Measurements from ENCODE around the gene TNFRSF14.
A peak's percentile ranks its signal among the peaks of the same experiment; 100 is the strongest.
"Not testable (repeated sequence)": the region's sequence is repeated elsewhere in the genome, so short reads cannot be mapped to it uniquely, and the experiment has no call there.

The TNFRSF14 gene

GRCh38 chr1:2540816-2541492 is 15.2 kb upstream of the TNFRSF14 start:
- no peak for DNase-seq

- no peak for DNase-seq
Measured at GRCh38 chr1:2541619-2542245, 14.4 kb upstream of the TNFRSF14 start.

- DNase-seq: no peak
Measured at GRCh38 chr1:2542246-2542915, 13.8 kb upstream of the TNFRSF14 start.

DNA sequence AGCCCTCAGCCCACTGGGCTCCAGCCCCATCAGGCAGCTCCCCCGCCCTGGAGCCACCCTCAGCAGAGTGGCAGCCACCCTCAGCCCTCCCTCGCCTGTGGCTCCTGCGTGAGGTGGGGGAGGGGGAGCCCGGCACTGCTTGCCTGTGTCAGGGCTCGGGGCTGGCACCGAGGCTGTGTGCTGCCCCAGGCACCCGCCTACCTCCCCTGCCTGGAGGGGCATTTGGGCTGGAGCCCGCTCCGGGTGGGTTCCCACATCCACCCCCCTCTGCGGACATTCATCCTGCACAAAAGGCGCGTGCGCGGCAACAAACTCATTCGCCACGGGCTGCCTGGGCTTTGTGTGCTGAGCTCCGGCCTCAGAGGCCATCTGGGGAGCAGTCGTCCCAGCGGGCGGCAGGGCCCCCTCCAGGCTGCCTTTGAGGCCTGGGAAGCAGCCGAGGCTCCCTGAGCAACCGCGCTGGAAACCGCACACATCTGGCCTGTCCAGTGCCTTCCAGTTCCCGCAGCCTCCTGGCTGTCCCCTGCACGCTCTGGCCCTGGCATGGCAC is 12.6 kb upstream of the TNFRSF14 start:
- no peak for DNase-seq

DNA sequence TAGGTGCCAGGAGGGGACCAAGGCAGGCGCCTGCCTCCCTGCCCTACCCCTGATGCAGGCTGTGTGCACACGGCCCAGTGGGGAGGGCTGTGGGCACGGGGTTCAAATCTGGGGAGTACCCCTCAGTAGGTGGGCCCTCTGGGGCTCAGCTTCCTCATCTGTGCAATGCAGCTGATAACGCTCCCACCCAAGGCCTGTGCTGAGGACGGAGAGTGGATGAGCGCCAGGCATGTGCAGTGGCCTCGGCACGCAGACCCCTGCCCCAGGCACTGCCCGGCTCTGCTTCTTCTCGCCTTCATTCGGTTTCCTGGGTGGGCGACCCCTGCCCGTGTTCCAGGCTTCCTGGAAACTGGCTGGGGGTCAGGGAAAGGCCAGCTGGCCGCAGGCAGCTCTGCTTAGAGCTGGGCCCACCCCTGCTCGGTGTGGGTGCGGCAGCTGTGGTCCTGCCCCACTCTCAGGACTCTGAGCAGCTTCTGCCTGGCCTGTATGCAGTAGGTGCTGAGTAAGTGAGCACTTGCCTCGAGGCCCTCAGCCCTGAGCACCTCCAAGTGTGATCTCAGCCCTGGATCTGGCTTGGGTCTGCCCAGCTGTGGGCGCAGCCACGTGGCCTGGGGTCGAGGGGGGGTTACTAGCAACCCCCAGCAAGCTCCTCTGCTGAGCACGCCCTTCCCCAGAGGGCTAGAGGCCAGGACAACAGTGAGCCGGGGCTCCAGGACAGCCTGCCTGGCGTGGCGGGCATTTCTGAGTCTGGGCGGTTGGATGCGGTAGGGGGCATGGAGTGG is 11.9 kb upstream of the TNFRSF14 start:
- DNase-seq: peak; percentile 67

- no peak for DNase-seq
Measured at GRCh38 chr1:2544875-2545640, 11.1 kb upstream of the TNFRSF14 start.

DNA sequence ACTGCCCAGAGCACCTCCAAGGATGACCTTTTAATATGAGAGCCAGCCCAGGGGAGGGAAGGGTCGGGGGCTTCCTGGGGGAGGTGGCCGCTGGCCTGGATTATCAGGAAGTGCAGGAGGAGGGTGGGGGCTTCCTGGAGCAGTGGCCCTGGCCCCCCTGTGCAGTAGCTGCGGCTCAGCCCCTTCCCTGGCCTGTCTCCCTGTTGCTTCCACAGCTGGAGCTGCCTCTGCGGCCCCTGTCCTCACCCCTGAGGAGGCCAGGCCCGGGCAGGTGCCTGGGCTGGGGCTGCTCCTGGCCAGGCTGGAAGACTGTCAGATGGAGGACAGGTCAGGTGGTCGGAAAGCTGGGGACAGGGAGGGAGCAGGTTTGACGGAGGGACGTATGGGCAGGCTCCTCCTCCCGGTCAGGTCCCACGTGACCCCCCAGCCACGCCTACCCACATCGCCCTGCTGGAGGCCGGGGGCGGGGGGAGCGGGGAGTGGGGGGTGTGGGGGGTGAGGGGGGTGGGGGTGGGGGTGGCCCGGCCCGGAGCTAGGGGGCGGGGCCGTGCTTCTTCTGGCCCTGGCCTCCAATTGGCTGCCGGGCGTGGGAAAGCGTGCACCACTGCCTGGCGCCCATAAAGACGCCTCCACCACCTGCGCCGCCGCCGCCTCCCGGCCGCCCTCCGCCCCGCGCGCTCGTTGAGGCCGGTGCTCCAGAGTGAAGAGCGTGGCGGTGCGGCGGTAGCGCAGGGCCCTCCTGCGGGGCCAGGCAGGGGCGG is 10.2 kb upstream of the TNFRSF14 start:
- peak; percentile 85 for DNase-seq

DNA sequence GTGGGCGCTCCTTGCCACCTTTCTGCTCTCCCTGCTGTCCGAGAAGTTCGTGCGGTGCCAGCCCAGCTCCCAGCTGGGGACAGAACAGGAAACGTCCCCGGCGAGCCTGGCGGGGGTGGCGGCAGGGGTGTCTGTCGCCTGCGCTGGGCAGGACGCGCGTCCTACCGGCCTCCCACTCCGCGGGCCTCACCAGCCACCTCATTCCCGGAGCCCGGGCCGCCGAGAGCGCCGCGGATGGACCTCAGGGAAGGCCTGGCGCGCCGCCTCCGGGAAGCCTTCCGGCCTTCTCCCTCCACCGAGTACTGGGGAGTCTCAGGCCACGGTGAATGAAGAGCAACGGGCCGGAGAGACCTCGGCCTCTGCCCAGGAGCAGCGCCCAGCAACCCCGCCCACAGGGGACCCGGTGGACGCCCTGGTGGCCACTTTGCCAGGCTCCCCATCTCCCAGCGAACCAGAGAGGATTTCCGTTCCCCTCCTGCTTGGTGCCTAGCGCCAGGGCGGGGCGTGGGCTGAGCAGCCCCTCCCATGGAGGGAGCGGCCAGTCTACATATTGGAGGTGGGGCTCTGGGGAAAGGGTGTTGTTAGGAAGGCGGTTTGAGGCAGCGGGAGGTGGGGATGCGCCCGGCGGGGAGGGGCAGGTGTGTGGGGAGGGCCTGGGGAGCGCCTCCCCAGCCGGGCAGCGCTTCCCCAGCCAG is 9.5 kb upstream of the TNFRSF14 start:
- DNase-seq: peak; percentile 81

GRCh38 chr1:2547210-2548067 is 8.7 kb upstream of the TNFRSF14 start:
- no peak for DNase-seq

DNA sequence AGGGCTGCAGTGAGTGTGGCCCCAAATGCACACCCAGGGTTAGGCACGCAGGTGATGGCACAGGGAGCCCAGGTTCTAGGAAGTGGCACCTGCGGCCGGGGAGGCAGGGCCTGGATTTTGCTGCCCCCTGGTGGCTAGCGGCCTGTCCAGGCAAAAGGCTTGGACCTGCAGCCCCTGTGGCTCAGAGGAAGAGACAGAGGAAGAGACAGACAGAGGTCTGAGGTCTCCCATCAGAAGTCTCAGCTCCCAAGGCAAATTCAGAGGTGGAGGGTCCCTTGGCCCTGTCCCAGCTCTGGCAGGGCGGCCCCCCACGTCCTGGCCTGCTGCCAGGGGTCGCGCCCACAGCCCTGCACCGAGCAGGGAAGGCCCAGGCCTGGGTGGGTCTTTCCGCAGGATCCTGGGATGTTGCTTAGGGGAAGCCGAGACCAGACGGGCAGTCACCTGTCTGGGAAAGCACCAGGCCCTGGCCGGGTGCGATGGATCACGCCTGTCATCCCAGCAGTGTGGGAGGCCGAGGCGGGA is 8.0 kb upstream of the TNFRSF14 start:
- DNase-seq: peak; percentile 86

- not testable (repeated sequence) for DNase-seq
Measured at GRCh38 chr1:2549367-2550029, 6.7 kb upstream of the TNFRSF14 start.

DNA sequence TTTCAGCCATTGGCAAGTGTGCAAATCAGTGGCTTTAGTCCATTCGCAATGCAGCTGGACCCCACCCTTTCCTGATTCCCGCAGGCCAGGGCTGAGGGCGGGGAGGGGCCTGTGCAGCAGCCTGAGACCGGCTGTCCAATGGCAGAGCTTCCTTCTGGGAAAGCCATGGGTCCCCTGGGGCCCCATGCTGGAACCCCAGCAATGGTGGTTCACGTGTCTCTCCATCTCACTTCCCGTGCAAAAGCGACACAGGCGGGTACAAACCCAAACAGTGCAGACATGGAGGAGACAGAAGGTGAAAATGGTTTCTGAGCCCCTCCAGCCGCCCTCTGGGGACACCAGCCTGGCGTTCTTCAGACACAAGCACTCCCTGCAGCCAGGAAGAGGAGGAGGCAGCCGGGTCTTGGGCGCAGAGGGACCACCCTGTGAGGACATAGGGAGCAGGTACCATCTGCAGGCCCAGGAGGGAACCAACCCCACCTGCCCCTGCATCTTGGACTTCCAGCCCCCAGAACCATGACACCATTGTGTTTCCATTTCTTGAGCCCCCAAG is 5.8 kb upstream of the TNFRSF14 start:
- not testable (repeated sequence) for DNase-seq

- not testable (repeated sequence) for DNase-seq
Measured at GRCh38 chr1:2551544-2551943, 4.6 kb upstream of the TNFRSF14 start.

DNA sequence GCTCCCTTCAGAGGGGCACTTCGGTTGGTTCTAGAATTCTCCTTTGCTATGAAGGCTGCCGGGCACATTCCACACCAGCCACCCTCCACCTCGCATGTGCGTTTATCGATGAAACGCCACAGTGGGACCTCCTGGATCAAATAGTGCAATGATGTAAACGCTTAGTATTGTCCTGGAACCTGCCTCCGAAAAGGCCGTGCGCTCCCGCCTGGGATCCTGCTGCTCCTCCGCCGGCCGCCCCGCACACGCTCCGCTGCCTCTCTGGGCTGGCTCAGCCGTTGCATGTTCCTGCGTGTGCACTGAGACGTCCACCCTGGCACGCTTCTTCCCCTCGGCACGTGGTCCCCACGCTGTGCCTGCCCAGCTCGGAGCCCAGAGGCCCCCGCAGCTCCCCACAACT is 4.0 kb upstream of the TNFRSF14 start:
- DNase-seq: no peak

DNA sequence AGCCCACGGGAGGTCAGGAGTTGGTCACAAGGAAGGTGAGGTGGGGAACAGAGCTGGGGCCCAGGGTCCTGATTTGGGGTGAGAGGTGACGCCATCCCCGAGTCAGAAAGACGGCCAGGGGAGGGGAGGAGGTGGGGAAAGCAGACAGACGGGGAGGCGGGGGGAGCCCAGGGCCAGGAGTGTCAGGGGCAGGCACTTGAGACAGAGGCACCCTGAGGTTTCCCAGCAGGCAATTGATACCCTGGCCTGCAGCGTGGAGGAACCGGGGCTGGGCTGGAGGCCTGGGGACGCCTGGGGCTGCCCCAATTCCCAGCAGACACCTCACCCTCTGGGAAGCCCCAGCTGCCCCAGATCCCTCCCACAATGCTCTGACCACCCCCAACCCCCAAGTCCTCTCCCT is 3.1 kb upstream of the TNFRSF14 start:
- DNase-seq: not testable (repeated sequence)

DNA sequence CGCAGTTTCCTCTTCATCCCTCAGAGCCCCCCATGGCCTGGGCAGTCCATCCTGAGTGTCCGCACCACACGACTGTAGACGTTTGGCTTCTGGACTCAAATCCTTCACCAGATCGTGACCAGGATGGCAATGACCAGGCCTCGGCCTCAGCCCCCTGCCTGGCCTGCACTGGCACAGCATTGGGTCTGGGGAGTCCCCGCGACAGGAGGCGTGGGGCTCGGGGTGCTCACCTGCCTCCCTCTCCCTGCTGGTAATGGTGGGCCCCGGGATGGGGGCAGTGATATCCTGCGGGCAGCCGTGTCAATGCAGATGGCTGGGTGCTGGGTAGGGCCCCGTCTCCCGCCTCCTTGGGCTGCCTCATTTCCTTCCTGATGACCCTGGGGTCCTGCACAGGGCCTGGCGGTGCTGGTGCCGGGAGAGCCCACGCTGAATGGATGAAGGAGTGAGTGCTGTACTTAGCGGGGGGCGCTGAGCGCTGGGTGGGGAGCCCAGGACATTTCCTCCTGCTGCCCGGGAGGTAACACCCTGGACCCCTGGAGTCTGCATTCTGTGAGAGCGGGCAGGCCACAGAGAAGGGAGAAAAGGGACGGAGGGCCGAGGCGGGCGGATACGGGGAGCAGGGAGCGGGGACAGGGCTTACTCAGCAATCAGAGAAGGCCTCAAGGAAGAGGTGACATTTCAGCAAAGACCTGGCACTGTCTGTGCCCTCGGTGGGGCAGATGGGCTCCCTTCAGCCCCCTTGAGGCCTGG is 2.1 kb upstream of the TNFRSF14 start:
- no peak for DNase-seq

GRCh38 chr1:2554621-2555387 is 1.4 kb upstream of the TNFRSF14 start:
- no peak for DNase-seq

Measured in femur (tissue), 1 donor.